ENCODE data around the gene ANTKMT. TPM values are rescaled to one million over a fixed set of nuclear protein-coding genes. Genes with fewer than 3 reads are reported as not detected.

Gene ANTKMT
- total and polyA plus RNA-seq, 2 donors (not counting 1 experiment from before 2014, with no cell fraction given), result 4.5 to 31.5 TPM

- Histone ChIP-seq H3K4me2 (ENCODE audit: extremely low read depth, insufficient read depth, low read length) (no peak within 1 kb of the TSS), H3K27me3 (ENCODE audit: control insufficient read depth, insufficient read depth, low read length) (peaks cover 50% of the 10 kb centered on the region), H2AFZ (ENCODE audit: low read length) (no peak within 1 kb of the TSS), H3K9ac (ENCODE audit: insufficient read depth, low read length) (no peak within 1 kb of the TSS), H3K36me3 (ENCODE audit: control insufficient read depth, insufficient read depth, low read length) (no peaks in the 10 kb centered on the region), H3K4me1 (ENCODE audit: control insufficient read depth, extremely low read depth, insufficient read depth, low read length) (peaks cover 8% of the 10 kb centered on the region), H4K20me1 (ENCODE audit: control insufficient read depth, extremely low read depth, insufficient read depth, low read length) (no peaks in the 10 kb centered on the region), H3K27ac (ENCODE audit: insufficient read depth, low read length) (no peak within 1 kb of the TSS), H3K79me2 (ENCODE audit: control insufficient read depth, insufficient read depth, low read length) (no peaks in the 10 kb centered on the region), H3K9me3 (ENCODE audit: control insufficient read depth, insufficient read depth, low read depth, low read length) (no peaks in the 10 kb centered on the region), H3K4me3 (replicated peaks in 1 of 4; ENCODE audit: control extremely low read depth in 1 of 4, insufficient read depth in 1 of 4, low read depth in 3 of 4, low read length in 4 of 4) (no peak within 1 kb of the TSS)
- DNase-seq (ENCODE audit: low read depth in 2 of 2), result no peak
- TF ChIP-seq EZH2 (IDR thresholded peaks at IDR 0.05; ENCODE audit: low read length, missing control alignments), result no peak
- no peak for TF ChIP-seq CTCF (conservative IDR thresholded peaks at IDR 0.05 in 1 of 2, IDR thresholded peaks at IDR 0.05 in 1 of 2; ENCODE audit: low read depth in 1 of 2, low read length in 2 of 2)
Measured at GRCh38 chr16:705431-706188, 15.3 kb upstream of the ANTKMT start, which contains the start of gene FBXL16. Gene FBXL16, minus strand, starts transcription at chr16:705801. Its CDS starts 8,396 bp downstream, at chr16:697405.

GRCh38 chr16:706189-707061, 14.5 kb upstream of the ANTKMT start:
- no peaks in the 10 kb centered on the region for H3K36me3 ChIP-seq (ENCODE audit: control insufficient read depth, insufficient read depth, low read length)
- H3K9me3 ChIP-seq (ENCODE audit: control insufficient read depth, insufficient read depth, low read depth, low read length), result no peaks in the 10 kb centered on the region
- no peak overlapping the region for H3K9ac ChIP-seq (ENCODE audit: insufficient read depth, low read length)
- H3K4me3 ChIP-seq (replicated peaks in 1 of 4; ENCODE audit: control extremely low read depth in 1 of 4, insufficient read depth in 1 of 4, low read depth in 3 of 4, low read length in 4 of 4), result no peak overlapping the region
- TF ChIP-seq EZH2 (IDR thresholded peaks at IDR 0.05; ENCODE audit: low read length, missing control alignments) (peak; percentile 87), CTCF (conservative IDR thresholded peaks at IDR 0.05 in 1 of 2, IDR thresholded peaks at IDR 0.05 in 1 of 2; ENCODE audit: low read depth in 1 of 2, low read length in 2 of 2) (no peak)
- no peaks in the 10 kb centered on the region for H3K79me2 ChIP-seq (ENCODE audit: control insufficient read depth, insufficient read depth, low read length)
- no peak overlapping the region for H2AFZ ChIP-seq (ENCODE audit: low read length)
- DNase-seq (ENCODE audit: low read depth in 2 of 2), result no peak
- H3K27me3 ChIP-seq (ENCODE audit: control insufficient read depth, insufficient read depth, low read length), result peaks cover 43% of the 10 kb centered on the region
- no peaks in the 10 kb centered on the region for H4K20me1 ChIP-seq (ENCODE audit: control insufficient read depth, extremely low read depth, insufficient read depth, low read length)
- no peak overlapping the region for H3K27ac ChIP-seq (ENCODE audit: insufficient read depth, low read length)
- no peak overlapping the region for H3K4me2 ChIP-seq (ENCODE audit: extremely low read depth, insufficient read depth, low read length)
- H3K4me1 ChIP-seq (ENCODE audit: control insufficient read depth, extremely low read depth, insufficient read depth, low read length), result peaks cover 8% of the 10 kb centered on the region

DNA sequence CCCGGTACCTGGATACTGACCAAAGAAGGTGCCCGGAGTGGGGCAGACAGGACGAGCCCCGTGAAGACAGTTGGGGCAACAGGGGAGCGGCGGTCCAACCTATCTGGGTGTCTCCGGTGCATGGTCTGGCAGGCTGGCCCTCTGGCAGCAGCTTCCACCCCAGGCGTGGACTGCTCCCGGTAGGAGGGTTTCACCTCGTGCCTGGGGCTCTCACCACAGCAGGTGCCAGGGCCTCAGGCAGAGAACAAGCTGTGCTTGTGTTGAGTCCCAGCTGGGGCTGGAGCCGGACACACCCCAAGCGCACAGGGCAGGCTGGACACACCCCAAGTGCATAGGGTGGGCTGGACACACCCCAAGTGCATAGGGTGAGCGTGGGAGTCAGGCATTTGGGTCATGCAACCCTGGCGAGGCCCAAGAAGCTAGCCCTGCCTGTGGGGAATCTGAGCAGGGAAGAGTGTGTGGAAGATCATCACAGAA, 13.8 kb upstream of the ANTKMT start:
- Histone ChIP-seq H3K79me2 (ENCODE audit: control insufficient read depth, insufficient read depth, low read length) (no peaks in the 10 kb centered on the region), H3K4me2 (ENCODE audit: extremely low read depth, insufficient read depth, low read length) (no peak overlapping the region), H3K9ac (ENCODE audit: insufficient read depth, low read length) (no peak overlapping the region), H2AFZ (ENCODE audit: low read length) (no peak overlapping the region), H3K4me3 (replicated peaks in 1 of 4; ENCODE audit: control extremely low read depth in 1 of 4, insufficient read depth in 1 of 4, low read depth in 3 of 4, low read length in 4 of 4) (no peak overlapping the region), H3K4me1 (ENCODE audit: control insufficient read depth, extremely low read depth, insufficient read depth, low read length) (peaks cover 8% of the 10 kb centered on the region), H4K20me1 (ENCODE audit: control insufficient read depth, extremely low read depth, insufficient read depth, low read length) (no peaks in the 10 kb centered on the region), H3K36me3 (ENCODE audit: control insufficient read depth, insufficient read depth, low read length) (no peaks in the 10 kb centered on the region), H3K9me3 (ENCODE audit: control insufficient read depth, insufficient read depth, low read depth, low read length) (no peaks in the 10 kb centered on the region), H3K27me3 (ENCODE audit: control insufficient read depth, insufficient read depth, low read length) (peaks cover 39% of the 10 kb centered on the region), H3K27ac (ENCODE audit: insufficient read depth, low read length) (no peak overlapping the region)
- no peak for DNase-seq (ENCODE audit: low read depth in 2 of 2)
- TF ChIP-seq CTCF (conservative IDR thresholded peaks at IDR 0.05 in 1 of 2, IDR thresholded peaks at IDR 0.05 in 1 of 2; ENCODE audit: low read depth in 1 of 2, low read length in 2 of 2) (no peak), EZH2 (IDR thresholded peaks at IDR 0.05; ENCODE audit: low read length, missing control alignments) (no peak)

Data from fibroblast of lung (primary cell).